HG02678 (cell line): ENCODE results near the gene C19orf44.
"Not testable (repeated sequence)": the region's sequence is repeated elsewhere in the genome, so short reads cannot be mapped to it uniquely, and the experiment has no call there.

ENCODE experiments used
- ATAC-seq: cut with Tn5 transposase; IDR thresholded peaks from one replicate; pipeline ENCODE4 v1.9.1; 2021; ENCODE audit warnings: mild to moderate bottlenecking, moderate library complexity; ENCODE audit not compliant: unreplicated experiment

Gene C19orf44

GRCh38 chr19:16466802-16467427 lies 29.3 kb upstream of the C19orf44 start:
- ATAC-seq, result not testable (repeated sequence)

- no peak for ATAC-seq
These were observed 28.6 kb upstream of the C19orf44 start for GRCh38 chr19:16467581-16467980.

- ATAC-seq, result no peak
These were observed 25.7 kb upstream of the C19orf44 start for GRCh38 chr19:16470541-16470910.

GRCh38 chr19:16470911-16471811 lies 25.0 kb upstream of the C19orf44 start:
- ATAC-seq, result no peak

- ATAC-seq, result not testable (repeated sequence)
These were observed 23.7 kb upstream of the C19orf44 start for GRCh38 chr19:16472559-16472899.

- no peak for ATAC-seq
These were observed 23.2 kb upstream of the C19orf44 start for GRCh38 chr19:16472992-16473391.

- ATAC-seq, result no peak
These were observed 22.3 kb upstream of the C19orf44 start for GRCh38 chr19:16473875-16474392.

- ATAC-seq, result no peak
These were observed 19.8 kb upstream of the C19orf44 start for GRCh38 chr19:16476401-16476800.

GRCh38 chr19:16477311-16477710 lies 18.9 kb upstream of the C19orf44 start:
- no peak for ATAC-seq

GRCh38 chr19:16482745-16483144 lies 13.4 kb upstream of the C19orf44 start:
- ATAC-seq, result no peak

GRCh38 chr19:16486476-16486875 lies 9.7 kb upstream of the C19orf44 start:
- ATAC-seq, result not testable (repeated sequence)

- no peak for ATAC-seq
These were observed 404 bp downstream of the C19orf44 start for GRCh38 chr19:16496613-16496983.

GRCh38 chr19:16497042-16497441 lies 848 bp downstream of the C19orf44 start:
- no peak for ATAC-seq

- ATAC-seq, result no peak
These were observed 1.6 kb downstream of the C19orf44 start for GRCh38 chr19:16497837-16498236.

GRCh38 chr19:16504271-16504670 lies 8.1 kb downstream of the C19orf44 start:
- no peak for ATAC-seq

GRCh38 chr19:16506161-16506560 lies 10.0 kb downstream of the C19orf44 start:
- ATAC-seq, result not testable (repeated sequence)

- no peak for ATAC-seq
These were observed 10.8 kb downstream of the C19orf44 start for GRCh38 chr19:16506961-16507360.

GRCh38 chr19:16508546-16508945 lies 12.4 kb downstream of the C19orf44 start:
- no peak for ATAC-seq

- no peak for ATAC-seq
These were observed 13.2 kb downstream of the C19orf44 start for GRCh38 chr19:16509141-16510061.

- not testable (repeated sequence) for ATAC-seq
These were observed 16.4 kb downstream of the C19orf44 start for GRCh38 chr19:16512611-16513010.

GRCh38 chr19:16514383-16515019 lies 18.3 kb downstream of the C19orf44 start:
- no peak for ATAC-seq
